Osteoblast (primary cell): ENCODE data around the gene EIPR1. TPM values are rescaled to one million over a fixed set of nuclear protein-coding genes. Genes with fewer than 3 reads are reported as not detected.
A peak's percentile ranks its signal among the peaks of the same experiment; 100 is the strongest.

ENCODE experiments used
- DNase-seq: peaks from one replicate; pipeline ENCODE4 v3.0.0; 2011; ENCODE audit warnings: low spot score, mixed read lengths; ENCODE audit not compliant: insufficient read length; ENCODE audit errors: missing footprints
- H2AFZ ChIP-seq: 2 replicates; pipeline ENCODE4 v1.6.0; 2011; ENCODE audit warnings: mild to moderate bottlenecking, low read length
- H3K27ac ChIP-seq: 2 replicates; pipeline ENCODE4 v1.5.1; 2011; ENCODE audit warnings: mild to moderate bottlenecking, low read depth, low read length, moderate library complexity
- H3K27me3 ChIP-seq: 2 replicates; pipeline ENCODE4 v1.6.0; 2012; ENCODE audit warnings: mild to moderate bottlenecking, control low read depth, inconsistent platforms, low read length, moderate library complexity; ENCODE audit not compliant: insufficient read depth
- H3K36me3 ChIP-seq: 2 replicates; pipeline ENCODE4 v1.5.1; 2011; ENCODE audit warnings: mild to moderate bottlenecking, low read length, control low read depth, moderate library complexity; ENCODE audit not compliant: insufficient read depth
- H3K4me1 ChIP-seq: 2 replicates; pipeline ENCODE4 v1.5.1; 2011; ENCODE audit warnings: mild to moderate bottlenecking, low read length, control low read depth, moderate library complexity; ENCODE audit not compliant: insufficient read depth
- H3K4me2 ChIP-seq: 2 replicates; pipeline ENCODE4 v1.6.0; 2011; ENCODE audit warnings: mild to moderate bottlenecking, low read length; ENCODE audit not compliant: insufficient read depth
- H3K4me3 ChIP-seq: fragments of 200-600 bp; sonication (generic); 3 replicates; pipeline ENCODE4 v1.5.1; 2012; ENCODE audit warnings: mild to moderate bottlenecking, low read length, inconsistent platforms; ENCODE audit not compliant: insufficient read depth
- H3K79me2 ChIP-seq: 2 replicates; pipeline ENCODE4 v1.6.0; 2012; ENCODE audit warnings: mild to moderate bottlenecking, low read length, control low read depth, inconsistent platforms; ENCODE audit not compliant: insufficient read depth
- H3K9me3 ChIP-seq: 2 replicates; pipeline ENCODE4 v1.5.1; 2011; ENCODE audit warnings: low read depth, low read length, control low read depth
- H4K20me1 ChIP-seq: 2 replicates; pipeline ENCODE4 v1.6.0; 2012; ENCODE audit warnings: mild to moderate bottlenecking, low read length, control low read depth; ENCODE audit not compliant: insufficient read depth
- CTCF ChIP-seq: IDR thresholded peaks from 2 replicates; pipeline ENCODE4 v1.5.1; 2011; ENCODE audit warnings: mild to moderate bottlenecking, low read depth, low read length, moderate library complexity; ENCODE audit errors: extremely low read depth
- total RNA-seq: library from RNA; depleted of rRNA; stranded (reverse); fragments of >200 nt; gene quantifications from 2 replicates; pipeline ENCODE4 v1.2.3, GENCODE V29; 2012

The EIPR1 gene
- total RNA-seq, 1 donor, result 17.7 TPM

- H3K36me3 ChIP-seq, result no peaks in the 10 kb centered on the region
- no peak overlapping the region for H2AFZ ChIP-seq
- no peak overlapping the region for H3K4me2 ChIP-seq
- no peak for TF ChIP-seq CTCF
- no peaks in the 10 kb centered on the region for H3K79me2 ChIP-seq
- H3K27me3 ChIP-seq, result no peaks in the 10 kb centered on the region
- no peak overlapping the region for H3K27ac ChIP-seq
- H3K9me3 ChIP-seq, result no peaks in the 10 kb centered on the region
- H4K20me1 ChIP-seq, result peaks cover 6% of the 10 kb centered on the region
- H3K4me1 ChIP-seq, result no peaks in the 10 kb centered on the region
- no peak for DNase-seq
- no peak overlapping the region for H3K4me3 ChIP-seq
Measured at GRCh38 chr2:3342324-3342723, 35.3 kb downstream of the EIPR1 start.

- TF ChIP-seq CTCF, result no peak
- no peaks in the 10 kb centered on the region for H3K36me3 ChIP-seq
- H3K27me3 ChIP-seq, result no peaks in the 10 kb centered on the region
- no peaks in the 10 kb centered on the region for H3K79me2 ChIP-seq
- H3K9me3 ChIP-seq, result no peaks in the 10 kb centered on the region
- H3K4me3 ChIP-seq, result no peak overlapping the region
- peaks cover 6% of the 10 kb centered on the region for H4K20me1 ChIP-seq
- no peak for DNase-seq
- no peak overlapping the region for H2AFZ ChIP-seq
- H3K27ac ChIP-seq, result no peak overlapping the region
- no peaks in the 10 kb centered on the region for H3K4me1 ChIP-seq
- H3K4me2 ChIP-seq, result no peak overlapping the region
Measured at GRCh38 chr2:3341336-3341735, 36.3 kb downstream of the EIPR1 start.

GRCh38 chr2:3340144-3340543, 37.5 kb downstream of the EIPR1 start:
- no peaks in the 10 kb centered on the region for H3K9me3 ChIP-seq
- H3K27me3 ChIP-seq, result no peaks in the 10 kb centered on the region
- no peak overlapping the region for H3K4me2 ChIP-seq
- no peaks in the 10 kb centered on the region for H3K36me3 ChIP-seq
- no peak for DNase-seq
- TF ChIP-seq CTCF, result no peak
- no peaks in the 10 kb centered on the region for H3K79me2 ChIP-seq
- H3K27ac ChIP-seq, result no peak overlapping the region
- H2AFZ ChIP-seq, result no peak overlapping the region
- peaks cover 6% of the 10 kb centered on the region for H4K20me1 ChIP-seq
- no peaks in the 10 kb centered on the region for H3K4me1 ChIP-seq
- no peak overlapping the region for H3K4me3 ChIP-seq

GRCh38 chr2:3338340-3338739, 39.3 kb downstream of the EIPR1 start:
- Histone ChIP-seq H3K4me1 (no peaks in the 10 kb centered on the region), H2AFZ (no peak overlapping the region), H3K4me2 (no peak overlapping the region), H3K36me3 (peaks cover 9% of the 10 kb centered on the region), H4K20me1 (peaks cover 6% of the 10 kb centered on the region), H3K4me3 (no peak overlapping the region), H3K27me3 (no peaks in the 10 kb centered on the region), H3K27ac (no peak overlapping the region), H3K79me2 (no peaks in the 10 kb centered on the region), H3K9me3 (no peaks in the 10 kb centered on the region)
- peak; percentile 53 for DNase-seq
- no peak for TF ChIP-seq CTCF
